Measurements from ENCODE around the gene MEIKIN.

GRCh38 chr5:131993676-131994075 is 48.2 kb upstream of the MEIKIN start:
- TF ChIP-seq CTCF (IDR thresholded peaks at IDR 0.05) (no peak), POLR2A (IDR thresholded peaks at IDR 0.05) (no peak)
